Cerebellar nuclear complex (tissue), 1 donor: ENCODE data around the gene PPP1R27.
"Not testable (repeated sequence)": the region's sequence is repeated elsewhere in the genome, so short reads cannot be mapped to it uniquely, and the experiment has no call there.

Experiments used
- DNase-seq, 2 experiments: peaks; one replicate each; lab custom pipeline; 2025; lab: John Stamatoyannopoulos, UW

PPP1R27 gene

DNA sequence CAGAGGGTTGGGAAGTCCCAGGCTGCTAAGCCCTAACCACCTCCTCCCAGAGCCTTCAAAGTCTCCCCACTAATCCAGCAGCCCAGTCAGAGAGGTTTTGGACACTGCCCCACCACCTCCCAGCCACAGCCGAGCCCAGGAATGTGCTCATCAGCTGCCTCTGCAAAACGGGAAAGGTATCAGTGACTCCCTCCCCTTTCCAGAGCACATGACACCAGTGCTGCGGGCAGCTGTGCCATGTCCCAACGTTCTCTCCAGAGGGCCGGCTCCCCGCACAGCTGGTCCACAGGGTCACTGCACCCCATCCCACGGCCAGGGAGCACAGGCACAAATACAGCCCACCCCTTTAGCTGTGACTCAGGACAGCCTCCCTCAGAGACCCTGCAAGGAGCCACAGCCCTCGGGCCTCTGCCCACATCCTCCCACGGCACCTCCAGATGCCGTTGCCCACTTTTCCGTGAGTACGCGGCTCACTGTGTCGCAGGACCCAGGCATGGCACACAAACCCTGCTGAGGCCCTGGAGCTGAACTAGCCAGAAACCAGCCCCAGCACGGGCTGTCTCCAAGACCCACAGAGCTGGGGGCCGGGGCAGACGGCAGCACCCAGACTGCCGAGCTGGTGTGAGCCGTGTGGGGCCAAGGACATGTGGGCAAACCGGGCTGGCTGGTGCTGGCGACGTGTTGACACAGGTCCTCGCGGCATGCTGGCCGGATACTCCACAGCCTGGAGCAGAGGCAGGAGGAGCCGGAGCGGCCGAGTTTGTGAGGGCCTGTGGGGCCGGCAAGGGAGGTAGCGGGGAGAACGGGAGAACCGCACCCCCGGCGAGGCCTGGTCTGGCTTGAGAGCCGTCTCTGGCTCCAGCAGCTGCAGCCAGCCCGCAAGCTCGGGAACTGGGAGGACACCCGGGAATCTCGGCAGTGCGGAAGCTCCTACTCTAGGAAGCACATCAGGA lies 6.3 kb upstream of the PPP1R27 start:
- no peak for DNase-seq

DNA sequence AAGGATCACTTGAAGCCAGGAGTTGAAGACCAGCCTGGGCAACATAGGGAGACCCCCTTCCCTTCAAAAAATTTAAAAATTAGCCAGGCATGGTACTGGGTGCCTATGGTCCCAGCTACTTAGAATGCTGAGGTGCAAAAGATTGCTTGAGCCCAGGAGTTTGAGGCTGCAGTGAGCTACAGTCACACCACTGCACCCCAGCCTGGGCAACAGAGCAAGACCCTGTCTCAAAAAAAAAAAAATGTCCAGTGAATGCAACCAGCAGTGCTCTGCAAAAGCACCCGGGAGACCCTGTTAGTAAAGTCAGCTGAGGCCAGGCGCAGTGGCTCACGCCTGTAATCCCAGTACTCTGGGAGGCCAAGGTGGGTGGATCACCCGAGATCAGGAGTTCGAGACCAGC lies 5.2 kb upstream of the PPP1R27 start:
- not testable (repeated sequence) for DNase-seq

DNA sequence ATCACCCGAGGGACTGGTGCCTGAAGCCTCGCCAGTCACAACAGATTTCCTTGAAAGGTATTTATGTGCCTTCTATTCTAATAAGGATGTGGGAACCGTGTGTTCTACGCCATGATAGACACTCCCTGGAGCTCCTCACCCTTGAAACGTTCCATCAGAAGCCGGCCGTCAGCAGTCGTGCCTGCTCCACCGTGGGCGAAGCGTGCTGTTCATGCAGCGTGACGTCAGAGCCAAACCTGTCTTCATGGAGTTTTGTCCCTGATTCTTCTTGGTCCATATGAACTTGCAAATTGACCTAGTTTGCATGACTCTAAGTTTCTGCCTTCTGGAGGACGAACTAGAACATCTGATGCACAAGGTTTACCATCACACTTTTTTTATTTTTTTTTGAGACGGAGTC lies 4.5 kb upstream of the PPP1R27 start:
- no peak for DNase-seq

DNA sequence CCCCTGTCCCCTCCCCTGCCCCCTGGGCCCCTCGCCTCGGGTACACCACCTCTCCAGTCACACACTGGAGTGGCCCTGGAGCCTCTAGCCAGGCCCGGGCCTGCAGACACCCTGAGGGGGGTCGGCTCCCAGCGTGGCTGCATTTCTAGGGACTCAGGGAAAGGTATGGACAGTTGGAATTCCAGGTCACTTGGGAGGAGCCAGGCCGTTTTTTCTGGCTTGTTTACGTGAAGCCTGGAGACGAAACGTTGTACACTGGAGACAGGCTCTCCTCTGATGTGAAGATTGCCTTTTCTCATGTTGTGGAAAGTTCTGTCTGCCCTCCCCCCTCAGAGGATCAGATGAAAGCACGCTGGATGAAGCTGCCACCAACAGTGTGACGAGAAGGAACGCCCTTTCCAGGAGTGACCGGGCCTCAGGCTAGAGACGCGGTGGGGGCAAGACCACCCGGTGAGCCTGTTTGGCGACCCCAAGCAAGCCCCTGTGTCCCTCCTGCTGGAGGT lies 4.0 kb upstream of the PPP1R27 start:
- DNase-seq = no peak

DNA sequence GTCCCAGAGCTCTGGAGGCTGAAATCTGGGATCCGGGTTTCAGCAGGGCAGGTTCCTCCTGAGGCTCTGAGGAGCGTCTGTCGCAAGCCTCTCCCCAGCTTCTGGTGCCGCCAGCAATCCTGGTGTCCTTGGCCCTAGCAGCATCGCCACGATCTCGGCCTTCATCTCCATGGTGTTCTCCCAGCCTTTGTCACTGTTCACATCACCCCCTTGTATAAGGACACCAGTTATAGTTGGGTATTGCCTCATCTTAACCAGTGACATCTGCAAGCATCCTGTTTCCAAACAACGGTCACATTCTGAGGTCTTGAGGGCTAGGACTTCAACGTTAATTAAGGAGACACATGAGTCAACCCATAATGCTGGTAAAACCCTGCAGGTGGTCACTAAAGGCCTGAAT lies 2.8 kb upstream of the PPP1R27 start:
- DNase-seq = no peak

DNA sequence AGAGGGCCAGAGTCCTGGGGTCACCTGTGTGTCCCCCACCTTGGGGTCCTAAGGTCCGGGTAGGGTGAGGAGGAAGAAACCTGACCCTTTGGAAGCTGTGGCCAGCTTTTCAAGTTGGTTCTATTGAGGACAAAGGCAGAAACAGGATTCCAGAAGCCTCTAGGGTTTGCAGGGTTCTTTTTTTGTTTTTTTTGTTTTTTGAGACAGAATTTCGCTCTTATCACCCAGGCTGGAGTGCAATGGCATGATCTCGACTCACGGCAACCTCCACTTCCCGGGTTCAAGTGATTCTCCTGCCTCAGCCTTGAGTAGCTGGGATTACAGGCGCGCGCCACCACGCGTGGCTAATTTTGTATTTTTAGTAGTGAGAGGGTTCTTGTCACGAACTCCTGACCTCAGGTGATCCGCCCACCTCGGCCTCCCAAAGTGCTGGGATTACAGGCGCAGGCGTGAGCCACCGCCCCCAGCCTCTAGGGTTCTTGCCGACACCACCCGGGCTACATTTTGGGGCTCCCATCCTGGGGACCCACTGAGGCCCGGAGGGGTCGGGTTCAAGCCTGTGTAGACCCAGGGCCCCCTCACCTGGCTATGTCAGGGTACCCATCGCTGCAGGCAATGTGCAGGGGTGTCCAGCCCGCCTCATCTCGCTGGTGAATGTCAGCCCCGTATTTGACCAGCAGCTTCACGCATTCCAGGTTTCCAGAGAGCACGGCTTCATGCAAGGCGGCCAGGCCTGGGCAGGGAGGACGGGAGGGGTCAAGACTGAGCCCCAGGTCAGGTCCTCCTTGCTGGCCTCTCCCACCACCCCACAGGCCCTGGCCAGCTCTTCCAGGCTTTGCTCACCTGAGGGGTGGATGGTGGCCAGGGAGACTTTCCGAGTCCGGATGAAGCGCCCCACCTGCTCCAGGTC lies 674 bp downstream of the PPP1R27 start:
- DNase-seq = no peak

DNA sequence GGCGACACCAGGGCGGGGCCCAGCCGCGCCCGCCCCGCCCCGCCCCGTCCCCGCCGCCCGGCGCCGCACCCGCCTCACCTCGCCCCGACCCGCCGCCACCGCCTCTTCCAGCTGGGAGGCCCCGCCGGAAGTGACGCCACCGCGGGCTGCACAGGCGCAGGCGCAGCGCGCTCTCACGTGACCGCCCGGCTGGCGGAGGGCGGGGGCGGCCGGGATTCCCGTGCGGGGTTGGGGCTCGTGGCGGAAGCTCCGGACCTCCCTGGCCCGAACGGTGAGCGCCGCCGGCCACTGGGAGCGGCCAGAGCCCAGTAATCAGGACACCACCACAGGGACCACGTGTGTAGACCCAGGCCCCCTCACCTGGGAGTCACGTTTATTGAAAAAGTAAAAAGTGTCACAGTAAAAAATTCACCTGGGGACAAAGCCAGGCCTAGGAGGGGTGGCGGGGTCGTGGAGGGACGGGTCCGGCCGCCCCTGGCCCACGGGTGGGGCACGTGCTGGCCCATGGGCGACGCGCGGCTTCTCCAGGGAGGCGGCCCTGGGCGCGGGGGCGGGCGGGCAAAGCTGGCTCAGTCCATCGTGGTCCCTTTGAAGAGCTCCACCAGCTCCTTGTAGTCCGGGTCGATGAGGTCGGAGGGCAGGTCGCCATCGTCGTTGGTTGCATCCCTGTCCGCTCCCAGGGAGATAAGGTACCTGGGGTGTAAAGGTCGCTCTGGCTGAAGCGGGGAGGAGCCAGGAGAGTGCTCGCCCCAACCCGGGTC lies 1.5 kb downstream of the PPP1R27 start, which contains the start of gene MCRIP1:
MCRIP1 (minus strand) TSS at position 132 of the 761 bp plus-strand sequence. CDS start 8,785 bp downstream, outside the sequence.
- peak in 1 of 2 experiments; percentile 25 for DNase-seq

DNA sequence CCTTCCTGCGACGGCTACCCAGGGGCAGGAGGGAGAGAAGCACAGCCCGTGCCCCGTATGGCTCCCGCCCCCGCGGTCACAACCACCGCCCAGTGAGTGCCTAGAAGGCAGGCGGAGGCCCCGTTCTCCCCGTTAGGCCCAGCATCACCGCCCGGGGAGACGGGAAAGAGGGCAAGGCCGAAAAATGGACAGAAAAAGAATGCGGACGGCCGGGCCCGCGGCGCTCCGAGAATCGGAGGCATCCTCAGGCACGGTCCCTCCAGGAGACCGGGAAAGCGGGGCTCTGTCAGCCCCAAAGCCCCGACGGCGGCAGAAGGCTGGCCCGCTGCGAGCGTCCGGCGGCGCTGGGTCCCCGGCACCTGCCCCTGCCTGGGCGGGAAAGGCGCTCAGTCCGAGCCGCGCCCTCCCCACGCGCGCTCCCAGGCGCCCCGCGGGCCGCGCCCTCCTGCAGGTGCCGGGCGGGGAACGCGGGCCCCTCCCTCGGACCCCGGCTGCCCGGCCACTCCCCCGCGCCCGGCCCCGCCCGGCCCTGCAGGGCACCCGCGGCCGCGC lies 2.2 kb downstream of the PPP1R27 start:
- no peak for DNase-seq

DNA sequence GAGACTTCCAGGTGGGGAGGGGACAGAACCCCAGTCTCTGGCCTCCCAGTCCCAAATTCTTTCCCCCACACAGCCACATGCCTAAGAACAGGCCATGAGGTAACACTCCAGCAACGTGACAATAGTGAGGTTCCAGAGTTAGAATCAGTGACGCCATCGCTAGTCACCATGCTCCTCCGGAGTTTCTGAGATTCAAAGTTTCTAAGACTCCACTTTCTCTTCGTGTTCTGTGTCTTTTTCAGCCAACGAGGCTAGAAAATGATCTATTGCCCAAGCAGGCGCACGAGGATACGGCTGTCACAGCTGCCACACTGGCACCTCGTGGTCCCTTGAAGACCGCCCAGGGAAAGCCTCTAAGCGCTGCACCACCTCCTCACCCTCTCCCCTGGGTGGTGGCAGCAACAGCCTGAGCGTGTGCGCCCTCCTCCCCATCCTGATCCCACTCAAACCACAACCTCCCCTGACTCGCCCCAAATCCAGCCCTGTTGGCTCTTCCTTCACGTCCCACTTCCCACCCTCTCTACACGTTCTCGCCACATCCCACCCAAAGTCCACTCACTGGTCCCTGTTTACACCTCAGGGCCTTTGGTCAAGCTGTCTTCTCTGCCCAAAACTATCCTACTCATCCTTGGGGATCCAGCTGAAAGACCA lies 2.8 kb downstream of the PPP1R27 start:
- no peak for DNase-seq

DNA sequence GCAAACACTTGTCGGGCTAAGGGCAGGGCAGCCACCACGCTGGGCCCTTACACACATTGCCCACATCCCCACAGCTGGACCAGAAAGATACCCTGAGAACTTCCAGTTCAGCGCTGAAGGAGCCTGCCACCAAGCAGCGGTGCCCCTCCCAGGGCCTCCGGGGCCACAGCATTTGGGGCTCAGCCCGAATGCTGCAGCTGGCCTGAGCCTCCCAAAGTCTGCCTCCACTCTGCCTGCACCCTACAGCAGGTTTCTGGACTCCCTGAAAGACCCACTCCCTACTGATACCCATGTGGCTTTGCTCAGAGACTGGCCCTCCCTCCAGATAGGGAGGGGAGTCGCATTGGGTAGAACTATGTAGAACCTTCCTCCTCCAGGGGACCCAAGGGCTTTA lies 3.3 kb downstream of the PPP1R27 start:
- no peak for DNase-seq

DNA sequence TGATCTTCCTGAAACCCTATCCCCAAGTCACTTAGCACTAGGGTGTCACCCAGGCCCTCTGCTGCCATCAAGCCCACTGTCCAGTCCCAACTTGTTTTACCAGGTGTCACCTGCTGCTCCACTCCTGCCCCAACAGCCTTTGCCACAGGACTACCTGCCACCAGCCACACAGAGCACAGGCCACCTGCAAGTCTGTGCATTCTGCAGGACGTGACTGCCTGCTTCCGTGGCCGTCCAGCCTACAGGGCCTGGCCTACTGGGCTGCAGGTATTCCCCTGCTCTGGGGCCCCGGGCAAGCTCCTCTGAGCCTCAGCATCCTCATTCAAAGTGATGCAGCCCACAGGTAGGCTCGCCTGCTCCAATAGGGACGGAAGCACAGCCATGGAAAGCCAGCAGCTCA lies 5.0 kb downstream of the PPP1R27 start:
- no peak for DNase-seq

DNA sequence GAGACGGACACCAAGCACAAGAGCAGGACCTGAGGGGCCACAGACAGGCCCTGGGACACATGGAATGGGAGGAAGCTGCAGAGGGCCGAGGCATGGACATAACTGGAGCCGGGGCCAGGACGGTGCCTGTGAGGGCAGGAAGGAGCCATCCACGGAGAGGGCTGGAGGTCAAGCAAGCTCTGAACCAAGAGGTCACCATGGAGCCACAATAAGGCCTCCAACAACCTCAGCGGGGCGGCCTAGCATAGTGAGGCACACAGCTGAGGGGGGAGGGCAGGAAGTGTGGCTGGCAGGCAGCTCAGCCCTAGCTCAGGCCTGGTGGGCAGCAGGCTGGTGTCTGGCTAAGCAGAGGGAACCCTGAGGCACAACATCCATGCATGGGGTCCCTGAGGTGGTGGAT lies 6.2 kb downstream of the PPP1R27 start:
- no peak for DNase-seq

DNA sequence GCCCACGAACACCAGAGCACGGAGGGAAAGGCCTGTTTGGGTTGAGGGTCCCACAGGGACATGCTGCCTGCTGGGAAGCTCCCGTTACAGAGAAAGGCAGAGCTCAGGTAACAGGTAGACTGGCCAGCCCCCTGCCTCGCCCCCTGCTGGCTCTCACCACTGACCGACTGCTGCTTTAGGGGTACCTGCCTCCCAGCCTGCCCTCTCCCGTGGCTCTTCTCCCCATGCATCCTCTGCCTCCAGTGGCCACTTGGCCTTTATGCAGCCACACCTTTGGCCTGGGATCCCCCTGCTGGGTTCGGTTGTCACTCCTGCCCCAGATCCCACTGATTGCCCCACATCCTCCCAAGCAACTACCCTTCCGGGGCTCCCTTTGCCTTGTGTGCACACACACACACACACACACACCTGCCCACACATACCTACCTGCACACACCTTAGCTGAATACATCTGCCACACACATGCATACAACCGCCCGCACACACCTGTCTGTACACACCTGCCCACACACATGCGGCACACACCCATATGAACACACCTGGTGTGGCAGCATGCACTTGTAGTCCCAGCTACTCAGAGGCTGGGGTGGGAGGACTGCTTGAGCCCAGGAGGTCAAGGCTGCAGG lies 8.9 kb downstream of the PPP1R27 start:
- no peak for DNase-seq

DNA sequence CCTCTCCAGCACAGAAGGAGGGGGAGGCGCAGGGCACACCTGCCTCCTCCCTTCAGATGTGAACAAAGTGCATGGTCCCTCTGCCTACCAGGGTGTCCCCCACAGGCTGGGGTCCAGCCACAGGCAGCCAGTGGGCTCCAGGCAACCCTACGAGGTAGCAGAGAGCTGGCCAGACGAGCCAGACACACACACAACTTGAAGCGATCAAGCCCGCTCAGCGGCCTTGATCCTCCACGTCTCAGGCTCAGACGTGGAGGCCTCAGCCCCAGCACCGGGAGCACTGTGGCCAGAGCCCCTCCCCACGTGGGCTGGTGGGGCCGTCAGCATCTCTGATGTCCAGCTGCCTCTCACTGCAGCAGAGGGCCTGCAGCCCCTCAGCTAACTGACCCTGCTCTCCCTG lies 10.3 kb downstream of the PPP1R27 start:
- no peak for DNase-seq

DNA sequence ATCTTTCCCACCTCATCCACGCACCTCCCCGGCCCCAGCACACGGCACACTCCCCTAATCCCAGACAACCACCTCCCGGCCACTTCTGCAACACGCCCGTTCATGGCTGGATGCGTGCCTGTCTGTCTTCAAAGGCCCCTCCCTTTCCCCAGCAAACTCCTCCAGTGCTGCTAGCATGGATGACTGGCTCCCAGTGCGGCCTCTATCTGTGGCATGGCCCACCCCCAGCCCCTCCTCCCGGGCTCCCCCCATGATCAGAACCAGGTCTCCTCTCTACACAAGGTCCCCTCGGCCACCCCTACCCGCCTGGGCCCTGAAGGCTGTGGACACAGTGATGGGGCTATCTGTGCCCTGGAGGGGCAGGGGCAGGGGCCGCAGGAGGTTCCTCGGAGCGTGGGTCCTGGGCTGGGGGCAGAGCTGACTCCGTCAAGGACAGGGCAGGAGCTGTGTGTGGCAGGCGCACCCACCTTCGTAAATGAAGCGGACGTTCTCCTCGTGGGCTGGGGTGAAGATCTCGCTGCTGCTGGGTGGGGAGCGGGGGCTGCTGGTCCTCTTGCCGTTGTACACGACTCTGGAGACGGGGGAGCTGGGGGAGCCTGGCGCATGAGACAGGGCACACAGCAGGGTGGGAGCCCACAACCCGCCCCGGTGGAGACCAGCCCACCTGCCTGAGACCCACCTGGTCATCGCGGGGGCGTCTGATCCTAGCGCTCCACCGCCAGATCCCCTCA lies 10.9 kb downstream of the PPP1R27 start:
- DNase-seq = no peak

DNA sequence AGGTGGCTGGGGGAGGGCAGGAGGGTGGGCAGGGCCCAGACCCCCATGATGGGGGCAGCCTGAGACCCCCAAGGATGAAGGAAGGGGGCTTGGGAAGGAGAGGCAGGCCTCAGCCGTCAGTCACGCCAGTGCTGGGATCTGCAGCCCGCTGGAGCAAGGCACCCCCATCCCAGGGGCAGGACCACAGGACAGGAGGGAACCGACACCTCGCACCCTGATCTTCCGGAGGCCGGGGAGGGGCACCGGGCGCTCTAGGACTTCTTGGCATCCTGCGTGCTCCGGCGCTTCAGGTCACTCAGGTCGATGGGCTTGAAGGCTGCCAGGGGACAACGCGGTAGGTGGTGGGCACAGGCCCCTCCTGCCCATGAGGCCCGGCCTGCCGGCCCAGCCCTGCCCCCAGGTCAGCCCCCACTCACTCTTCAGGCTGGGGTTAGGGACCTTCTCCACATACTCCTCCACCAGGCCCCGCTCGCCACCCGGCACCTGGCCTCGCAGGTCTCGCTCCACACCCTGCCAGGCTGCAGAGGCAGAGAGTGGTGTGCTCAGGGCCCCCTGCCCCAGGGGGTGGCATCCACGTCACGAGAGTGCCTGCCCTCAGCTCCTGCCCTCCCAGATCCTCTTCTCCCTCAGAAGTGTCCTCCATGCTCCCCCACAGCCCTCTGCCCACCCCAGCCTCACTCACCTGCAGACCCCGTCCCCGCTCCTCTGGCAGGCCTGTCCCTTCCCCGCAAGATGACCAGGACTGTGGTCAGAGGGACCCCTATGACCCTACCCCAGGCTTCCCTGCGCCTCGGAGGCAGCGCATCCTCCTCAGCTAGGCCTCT lies 11.6 kb downstream of the PPP1R27 start:
- DNase-seq = no peak

DNA sequence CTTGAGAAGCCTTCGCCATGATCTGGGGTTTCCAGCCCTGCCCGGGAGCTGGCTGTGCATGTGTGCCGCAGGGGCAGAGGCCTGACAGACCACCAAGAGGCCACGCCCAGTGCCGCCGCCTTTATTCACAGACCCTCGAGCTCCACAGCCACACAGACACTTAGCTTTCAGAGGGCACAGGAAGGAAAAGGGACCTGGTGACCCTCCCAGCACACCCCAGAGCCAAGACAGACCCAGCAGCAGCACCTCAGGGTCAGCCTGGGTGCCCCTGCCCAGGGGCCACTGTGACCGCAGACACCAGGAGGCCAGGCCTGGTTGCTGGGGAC lies 12.6 kb downstream of the PPP1R27 start:
- DNase-seq = no peak

DNA sequence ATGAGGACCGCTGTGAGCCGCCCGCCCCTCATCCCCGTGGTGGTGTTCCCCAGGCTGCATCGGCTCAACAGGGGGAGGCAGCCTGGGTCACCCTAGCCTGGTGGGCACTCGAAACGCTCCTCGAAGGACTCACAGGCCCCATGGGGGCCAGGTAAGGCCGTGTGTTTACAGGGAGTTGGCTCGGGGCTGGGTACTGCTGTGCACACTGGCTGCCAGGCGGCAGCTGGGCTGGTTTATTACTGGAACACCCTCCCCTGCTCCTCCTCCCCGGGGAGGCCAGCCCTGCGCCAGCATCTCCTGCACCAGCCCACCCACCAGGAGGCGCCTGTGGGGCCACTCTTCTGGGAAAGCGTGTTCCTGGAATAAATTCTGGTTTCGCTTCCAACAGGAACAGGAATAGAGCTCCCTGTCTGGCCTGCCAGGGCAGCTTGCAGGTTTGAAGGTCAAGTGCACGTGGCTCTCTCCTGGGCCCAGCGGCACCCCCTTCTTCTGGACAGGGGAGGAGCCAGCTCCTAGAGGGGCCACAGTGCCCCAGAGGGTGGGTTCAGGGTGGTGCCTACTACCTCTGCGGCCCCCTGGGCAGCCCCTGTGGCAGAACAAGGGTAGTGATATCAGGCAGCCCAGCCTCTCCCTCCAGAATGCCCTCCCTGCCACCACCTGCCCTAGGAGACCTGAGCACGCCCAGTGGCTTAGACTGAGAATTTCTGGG lies 13.1 kb downstream of the PPP1R27 start:
- DNase-seq = no peak
